Astrocyte of the cerebellum (primary cell): ENCODE measurements around the gene MYRIP.

Experiments used
- DNase-seq: peaks from one replicate; pipeline ENCODE4 v3.0.0-alpha.2; 2011; ENCODE audit warnings: low read depth
- H3K4me3 ChIP-seq: 2 replicates; pipeline ENCODE4 v1.5.1; 2011; ENCODE audit warnings: mild to moderate bottlenecking, low read depth, low read length, moderate library complexity
- in situ Hi-C: cut with HindIII; loops from 2 replicates; pipeline ENCODE4 v1.10.0; 2017; ENCODE audit warnings: low sequenced_read_pairs
- TF ChIP-seq, protein P1 (sequence below): IDR thresholded peaks from 2 replicates; pipeline ENCODE4 v1.5.1; 2012; ENCODE audit warnings: low read length, low read depth, moderate library complexity, mild to moderate bottlenecking; ENCODE audit errors: missing control alignments

The MYRIP gene

DNA sequence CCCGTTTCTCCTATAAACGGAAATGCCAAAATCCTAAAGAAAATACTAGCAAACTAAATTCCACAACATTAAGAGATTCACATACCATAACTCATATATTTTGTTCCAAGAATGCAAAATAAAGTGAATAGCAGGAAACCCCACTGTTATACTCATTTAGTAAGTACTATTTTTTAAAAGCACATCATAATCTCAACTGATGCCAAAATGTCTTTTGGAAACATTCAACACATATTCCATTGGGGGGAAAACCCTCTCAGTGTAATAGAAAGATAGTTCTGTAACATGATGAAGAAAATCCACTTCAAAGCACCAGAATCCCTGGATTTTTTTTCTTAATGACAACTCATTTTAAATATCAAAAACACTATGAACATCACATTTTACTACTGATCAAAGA lies 407.1 kb downstream of the MYRIP start:
- DNase-seq, result no peak
- TF ChIP-seq, protein P1, sequence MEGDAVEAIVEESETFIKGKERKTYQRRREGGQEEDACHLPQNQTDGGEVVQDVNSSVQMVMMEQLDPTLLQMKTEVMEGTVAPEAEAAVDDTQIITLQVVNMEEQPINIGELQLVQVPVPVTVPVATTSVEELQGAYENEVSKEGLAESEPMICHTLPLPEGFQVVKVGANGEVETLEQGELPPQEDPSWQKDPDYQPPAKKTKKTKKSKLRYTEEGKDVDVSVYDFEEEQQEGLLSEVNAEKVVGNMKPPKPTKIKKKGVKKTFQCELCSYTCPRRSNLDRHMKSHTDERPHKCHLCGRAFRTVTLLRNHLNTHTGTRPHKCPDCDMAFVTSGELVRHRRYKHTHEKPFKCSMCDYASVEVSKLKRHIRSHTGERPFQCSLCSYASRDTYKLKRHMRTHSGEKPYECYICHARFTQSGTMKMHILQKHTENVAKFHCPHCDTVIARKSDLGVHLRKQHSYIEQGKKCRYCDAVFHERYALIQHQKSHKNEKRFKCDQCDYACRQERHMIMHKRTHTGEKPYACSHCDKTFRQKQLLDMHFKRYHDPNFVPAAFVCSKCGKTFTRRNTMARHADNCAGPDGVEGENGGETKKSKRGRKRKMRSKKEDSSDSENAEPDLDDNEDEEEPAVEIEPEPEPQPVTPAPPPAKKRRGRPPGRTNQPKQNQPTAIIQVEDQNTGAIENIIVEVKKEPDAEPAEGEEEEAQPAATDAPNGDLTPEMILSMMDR, result no peak
- no peak overlapping the region for H3K4me3 ChIP-seq
- in situ Hi-C loops, result no loop called here

DNA sequence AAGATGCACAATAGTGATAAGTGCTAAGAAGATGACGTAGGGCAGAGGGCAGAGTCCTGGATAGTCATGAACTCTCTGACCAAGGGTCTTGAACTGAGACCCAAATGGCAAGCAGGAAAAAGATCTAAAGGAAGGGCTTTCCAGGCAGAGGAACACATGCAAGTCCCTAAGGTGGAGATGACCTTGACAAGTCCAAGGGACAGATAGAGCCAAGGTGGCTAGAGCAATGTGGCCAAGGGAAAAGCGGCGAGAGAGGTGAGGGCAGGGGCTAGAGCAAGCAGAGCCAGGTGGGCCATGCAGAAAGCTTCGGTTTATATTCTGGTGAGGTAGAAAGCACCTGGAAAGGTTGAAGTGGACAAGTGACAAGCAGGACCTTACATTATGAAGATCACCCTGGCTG lies 414.4 kb downstream of the MYRIP start:
- TF ChIP-seq, protein P1, result no peak
- DNase-seq, result no peak
- in situ Hi-C loops, result no loop called here
- no peak overlapping the region for H3K4me3 ChIP-seq

DNA sequence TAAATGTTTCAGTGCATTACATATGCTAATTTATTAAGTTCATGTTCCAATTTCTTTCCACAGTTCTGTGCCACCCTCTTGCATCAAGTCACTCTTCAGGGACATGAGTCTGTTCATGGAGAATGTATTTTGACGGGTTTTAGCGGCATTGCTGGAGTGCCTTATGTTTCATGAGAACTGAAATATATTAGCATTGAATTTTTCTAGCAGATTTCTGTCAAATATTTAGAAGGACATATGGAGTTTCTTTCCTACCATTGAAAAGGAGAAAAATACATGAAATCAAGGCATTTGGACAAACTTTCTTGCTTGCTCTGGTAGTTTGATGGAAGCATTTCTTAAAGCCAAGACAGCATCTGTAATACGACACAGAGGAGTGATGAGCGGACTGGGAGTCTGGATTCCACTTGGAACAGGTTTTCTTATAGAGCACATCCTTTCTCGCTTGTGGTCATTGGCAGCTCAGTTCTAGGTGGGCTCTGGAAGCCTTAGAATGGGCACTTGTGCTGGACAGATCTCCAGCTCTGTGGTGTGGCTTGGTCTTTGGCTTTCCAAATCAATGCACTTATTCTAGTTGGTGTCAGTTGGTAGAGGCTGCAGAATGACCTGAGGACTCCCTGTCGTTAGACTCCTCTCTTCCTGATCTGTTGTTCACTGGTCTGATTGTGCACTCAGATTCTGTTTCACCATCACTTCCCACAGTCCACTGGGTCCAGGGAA lies 415.5 kb downstream of the MYRIP start:
- no peak overlapping the region for H3K4me3 ChIP-seq
- in situ Hi-C loops, result no loop called here
- TF ChIP-seq, protein P1, result no peak
- DNase-seq, result no peak

DNA sequence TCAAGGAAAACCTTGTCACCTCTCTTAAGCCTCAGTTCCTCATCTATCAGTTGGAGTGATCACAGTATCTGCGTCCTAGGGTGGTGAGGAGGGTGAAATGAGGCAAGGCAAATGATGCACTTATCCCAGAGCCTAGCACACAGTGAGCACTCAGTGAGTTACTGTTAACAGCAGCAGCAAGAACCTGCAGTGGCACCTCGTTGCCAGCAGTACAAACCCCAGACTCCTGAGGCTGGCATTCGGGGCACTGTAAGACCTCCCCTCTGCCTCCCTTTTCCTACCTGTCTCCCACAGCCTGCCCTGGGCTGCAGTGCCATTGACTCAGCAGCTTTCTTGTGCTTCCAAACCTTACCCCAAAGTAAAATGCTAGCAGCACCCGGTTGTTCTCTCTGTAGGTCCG lies 417.2 kb downstream of the MYRIP start:
- no peak for DNase-seq
- in situ Hi-C loops, result no loop called here
- TF ChIP-seq, protein P1, result no peak
- H3K4me3 ChIP-seq, result no peak overlapping the region

DNA sequence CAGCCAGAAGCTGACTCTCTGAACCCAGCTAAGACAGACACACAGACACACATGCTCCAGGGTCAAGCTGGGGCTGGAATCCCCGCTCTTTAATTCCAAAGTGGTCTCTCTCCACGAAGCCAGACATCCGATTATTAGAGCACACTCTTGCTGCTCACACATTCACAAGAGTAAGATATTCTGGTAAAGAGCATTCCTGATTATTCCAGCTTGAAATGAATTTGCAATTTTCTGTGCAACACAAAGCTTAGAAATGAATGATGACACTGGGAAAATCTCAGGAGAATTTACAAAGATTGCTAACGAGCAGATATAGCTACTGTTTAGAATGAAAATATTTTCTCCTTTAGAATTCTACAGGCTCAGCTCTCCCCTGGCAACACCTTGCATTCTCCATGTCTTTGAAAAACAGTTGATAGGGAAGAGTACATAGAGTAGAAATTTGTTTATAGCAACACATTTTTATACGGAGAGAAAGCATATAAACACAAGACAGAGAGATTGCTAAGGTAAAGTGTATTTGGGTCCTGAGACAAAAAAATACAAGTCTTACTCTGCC lies 419.5 kb downstream of the MYRIP start:
- no peak for DNase-seq
- TF ChIP-seq, protein P1, result no peak
- in situ Hi-C loops, result no loop called here
- H3K4me3 ChIP-seq, result no peak overlapping the region

DNA sequence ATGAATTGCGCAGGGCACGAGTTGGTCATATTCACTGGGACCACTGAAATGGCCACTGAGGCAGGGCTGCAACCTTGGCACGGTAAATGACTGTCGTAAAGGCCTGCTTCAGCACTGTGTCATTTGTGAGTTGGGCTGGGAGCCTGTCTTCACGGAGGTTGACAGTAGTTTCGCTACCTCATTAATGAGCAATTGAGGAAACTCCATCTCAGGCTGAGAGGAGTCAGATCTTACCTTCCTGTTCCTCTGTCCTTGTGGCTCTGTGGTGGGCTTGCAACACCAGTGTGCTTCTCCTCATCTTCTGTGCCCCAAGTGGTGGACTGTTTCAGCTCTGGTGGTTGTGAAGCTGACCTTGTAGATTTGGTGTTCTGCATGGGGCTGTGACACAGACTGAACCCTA lies 420.0 kb downstream of the MYRIP start:
- no peak overlapping the region for H3K4me3 ChIP-seq
- no peak for DNase-seq
- TF ChIP-seq, protein P1, result no peak
- in situ Hi-C loops, result no loop called here
